Sciatic nerve (tissue), 2 donors: ENCODE data around the gene KCNQ1. TPM values are rescaled to one million over a fixed set of nuclear protein-coding genes. Genes with fewer than 3 reads are reported as not detected.

ENCODE experiments used
- ATAC-seq: fragments of 200-7000 bp; cut with Tn5 transposase; one replicate; pipeline ENCODE4 v1.9.1; 2020; ENCODE audit warnings: mild to moderate bottlenecking, moderate library complexity
- DNase-seq: peaks from one replicate; pipeline ENCODE4 v3.0.0-alpha.2; 2020; ENCODE audit warnings: low spot score
- intact Hi-C: fragments of 100-400 bp; cut with DNase I; formaldehyde crosslinking; loops from one replicate; pipeline ENCODE4 v1.14.2; 2022
- total RNA-seq: library from RNA; stranded (reverse); fragmentation: NEBNext Ultra II Directional; extraction: Animal tissue kit (Norgen Biotek cat#: 25700); gene quantifications from one replicate; pipeline ENCODE4 v1.2.1, GENCODE V29; 2021
- donor health status: DM: no; HTN: no; CAD: no.
- donor health status: DM: no; HTN: no; CAD: no.

Gene KCNQ1
- total RNA-seq, 1 donor from 2014 or later, result 6.2 TPM

- DNase-seq, result peak; percentile 82
- no peak for ATAC-seq
- intact Hi-C loops, result no loop called here
These were observed 285.7 kb downstream of the KCNQ1 start for GRCh38 chr11:2730272-2731129.

GRCh38 chr11:2731130-2732125 is 286.6 kb downstream of the KCNQ1 start:
- peak; percentile 0 for ATAC-seq
- DNase-seq, result peak; percentile 79
- intact Hi-C loops, result no loop called here

- ATAC-seq, result peak; percentile 71
- intact Hi-C loops, result no loop called here
- peak; percentile 81 for DNase-seq
These were observed 287.6 kb downstream of the KCNQ1 start for GRCh38 chr11:2732261-2732939.

GRCh38 chr11:2732940-2733628 is 288.3 kb downstream of the KCNQ1 start:
- ATAC-seq (no peak), DNase-seq (no peak)
- intact Hi-C loops, result no loop called here

- intact Hi-C loops, result no loop called here
- no peak for ATAC-seq
- no peak for DNase-seq
These were observed 289.6 kb downstream of the KCNQ1 start for GRCh38 chr11:2734181-2735052.

- DNase-seq, result no peak
- no peak for ATAC-seq
- intact Hi-C loops, result no loop called here
These were observed 290.3 kb downstream of the KCNQ1 start for GRCh38 chr11:2735053-2735589.

GRCh38 chr11:2736577-2737225 is 291.9 kb downstream of the KCNQ1 start:
- ATAC-seq, result no peak
- intact Hi-C loops, result no loop called here

GRCh38 chr11:2737226-2737590 is 292.4 kb downstream of the KCNQ1 start:
- intact Hi-C loops, result no loop called here
- ATAC-seq, result no peak

More at GRCh38 chr11:2736577-2737225, 291.9 kb downstream of the KCNQ1 start:
- no peak for DNase-seq

GRCh38 chr11:2737866-2738265 is 293.1 kb downstream of the KCNQ1 start:
- ATAC-seq, result peak; percentile 66
- intact Hi-C loops, result no loop called here
- peak; percentile 76 for DNase-seq

More at GRCh38 chr11:2737226-2737590, 292.4 kb downstream of the KCNQ1 start:
- no peak for DNase-seq

- no peak for ATAC-seq
- intact Hi-C loops, result no loop called here
- no peak for DNase-seq
These were observed 294.0 kb downstream of the KCNQ1 start for GRCh38 chr11:2738551-2739431.

GRCh38 chr11:2739531-2740274 is 294.9 kb downstream of the KCNQ1 start:
- DNase-seq (no peak), ATAC-seq (no peak)
- intact Hi-C loops, result no loop called here

GRCh38 chr11:2740275-2740940 is 295.6 kb downstream of the KCNQ1 start:
- no peak for ATAC-seq
- DNase-seq, result peak; percentile 48
- intact Hi-C loops, result no loop called here

GRCh38 chr11:2741006-2741376 is 296.2 kb downstream of the KCNQ1 start:
- ATAC-seq (peak; percentile 3), DNase-seq (peak; percentile 53)
- intact Hi-C loops, result no loop called here

GRCh38 chr11:2741377-2742131 is 296.7 kb downstream of the KCNQ1 start:
- intact Hi-C loops, result no loop called here
- DNase-seq (peak; percentile 65), ATAC-seq (peak; percentile 81)
